Measurements from ENCODE around the gene MVP. TPM values are rescaled to one million over a fixed set of nuclear protein-coding genes. Genes with fewer than 3 reads are reported as not detected.

The MVP gene
- total RNA-seq, 1 donor from 2014 or later = 111 TPM

- no peaks in the 10 kb centered on the region for H3K9me3 ChIP-seq
- no peak for DNase-seq (ENCODE audit: extremely low spot score in 2 of 2)
- intact Hi-C loops (cut with DNase I) = no loop called here
- H3K27me3 ChIP-seq = no peaks in the 10 kb centered on the region
- H3K4me3 ChIP-seq = no peak overlapping the region
- no peak overlapping the region for H3K27ac ChIP-seq
- H3K4me1 ChIP-seq = peaks cover 84% of the 10 kb centered on the region
- TF ChIP-seq POLR2AphosphoS5 (IDR thresholded peaks at IDR 0.05; ENCODE audit: insufficient read depth in 1 of 2, low read depth in 1 of 2) (no peak), POLR2A (IDR thresholded peaks at IDR 0.05) (no peak), CTCF (IDR thresholded peaks at IDR 0.05) (no peak)
- H3K36me3 ChIP-seq = peaks cover 0 to 5% of the 10 kb centered on the region in 2 donors
Measured at GRCh38 chr16:29818082-29818481, 2.2 kb upstream of the MVP start.

- H3K9me3 ChIP-seq = no peaks in the 10 kb centered on the region
- no peak overlapping the region for H3K4me3 ChIP-seq
- no peak for DNase-seq (ENCODE audit: extremely low spot score in 2 of 2)
- intact Hi-C loops (cut with DNase I) = no loop called here
- TF ChIP-seq CTCF (IDR thresholded peaks at IDR 0.05) = no peak
- TF ChIP-seq POLR2A (IDR thresholded peaks at IDR 0.05) = no peak
- no peak for TF ChIP-seq POLR2AphosphoS5 (IDR thresholded peaks at IDR 0.05; ENCODE audit: insufficient read depth in 1 of 2, low read depth in 1 of 2)
- H3K36me3 ChIP-seq = peaks cover 0 to 5% of the 10 kb centered on the region in 2 donors
- peaks cover 84% of the 10 kb centered on the region for H3K4me1 ChIP-seq
- H3K27me3 ChIP-seq = no peaks in the 10 kb centered on the region
- peak overlapping the region; percentile 93 for H3K27ac ChIP-seq
Measured at GRCh38 chr16:29819506-29819905, 756 bp upstream of the MVP start.

GRCh38 chr16:29820730-29821642 is 724 bp downstream of the MVP start:
- H3K4me1 ChIP-seq = peaks cover 89% of the 10 kb centered on the region
- intact Hi-C loops (cut with DNase I) = no loop called here

GRCh38 chr16:29821643-29822115 is 1.4 kb downstream of the MVP start:
- no peak for DNase-seq (ENCODE audit: extremely low spot score in 2 of 2)
- peak overlapping the region; percentile 65 to 67 for H3K4me3 ChIP-seq
- H3K9me3 ChIP-seq = no peaks in the 10 kb centered on the region
- no peaks in the 10 kb centered on the region for H3K27me3 ChIP-seq
- H3K36me3 ChIP-seq = peaks cover 0 to 5% of the 10 kb centered on the region in 2 donors
- TF ChIP-seq POLR2AphosphoS5 (IDR thresholded peaks at IDR 0.05; ENCODE audit: insufficient read depth in 1 of 2, low read depth in 1 of 2) = no peak
- TF ChIP-seq POLR2A (IDR thresholded peaks at IDR 0.05) = no peak
- TF ChIP-seq CTCF (IDR thresholded peaks at IDR 0.05) = no peak
- intact Hi-C loops (cut with DNase I) = no loop called here
- peak overlapping the region; percentile 93 for H3K27ac ChIP-seq
- peaks cover 94% of the 10 kb centered on the region for H3K4me1 ChIP-seq

More at GRCh38 chr16:29820730-29821642, 724 bp downstream of the MVP start:
- peak in 1 of 2 donors; percentile 88 for DNase-seq (ENCODE audit: extremely low spot score in 2 of 2)
- H3K4me3 ChIP-seq = peak overlapping the region; percentile 65 to 67
- TF ChIP-seq CTCF (IDR thresholded peaks at IDR 0.05) (no peak), POLR2AphosphoS5 (IDR thresholded peaks at IDR 0.05; ENCODE audit: insufficient read depth in 1 of 2, low read depth in 1 of 2) (peak in 1 of 2 donors; percentile 57), POLR2A (IDR thresholded peaks at IDR 0.05) (no peak)
- peak overlapping the region; percentile 93 for H3K27ac ChIP-seq
- no peaks in the 10 kb centered on the region for H3K9me3 ChIP-seq
- H3K36me3 ChIP-seq = peaks cover 0 to 5% of the 10 kb centered on the region in 2 donors
- no peaks in the 10 kb centered on the region for H3K27me3 ChIP-seq
